GM12878 (cell line): ENCODE data around the gene NPAS3.

Experiments
- ATF7 ChIP-seq: fragments of 450-650 bp; IDR thresholded peaks from 2 replicates; pipeline ENCODE4 v1.6.1; 2016; ENCODE audit warnings: low read depth, mild to moderate bottlenecking
- BHLHE40 ChIP-seq, 2 experiments: fragments of 450-650 bp in 1 of 2; IDR thresholded peaks; 2 replicates each; pipeline ENCODE4 v1.6.1; 2011 to 2017; ENCODE audit warnings: low read depth in 2 of 2, borderline replicate concordance in 1 of 2, improper control_type of control experiment in 1 of 2, low read length in 1 of 2, mild to moderate bottlenecking in 1 of 2
- CHD2 ChIP-seq: IDR thresholded peaks from 2 replicates; pipeline ENCODE4 v1.6.1; 2011; ENCODE audit warnings: low read depth, low read length, improper control_type of control experiment, borderline replicate concordance
- CTCF ChIP-seq, 3 experiments: IDR thresholded peaks in 2 of 3; conservative IDR thresholded peaks in 1 of 3; 2 replicates each; pipeline ENCODE4 v1.5.1; 2011; ENCODE audit warnings: low read depth in 3 of 3, low read length in 3 of 3, mild to moderate bottlenecking in 3 of 3, control low read depth in 2 of 3, moderate library complexity in 2 of 3, inconsistent platforms in 1 of 3, mixed read lengths in 1 of 3; ENCODE audit not compliant: control insufficient read depth in 2 of 3, insufficient read depth in 1 of 3; ENCODE audit errors: extremely low read depth in 1 of 3
- EP300 ChIP-seq, 2 experiments: fragments of 150-350 bp in 1 of 2; IDR thresholded peaks; 2 replicates each; pipeline ENCODE4 v1.6.1; 2011 to 2012; ENCODE audit warnings: low read depth in 2 of 2, low read length in 2 of 2, borderline replicate concordance in 1 of 2, improper control_type of control experiment in 1 of 2, inconsistent platforms in 1 of 2; ENCODE audit not compliant: control insufficient read depth in 1 of 2
- ETV6 ChIP-seq, 2 experiments: fragments of 450-650 bp in 1 of 2; IDR thresholded peaks in 1 of 2; conservative IDR thresholded peaks in 1 of 2; 2 replicates each; pipeline ENCODE4 v1.6.1; 2014; ENCODE audit warnings: antibody characterized with exemption in 1 of 2, borderline replicate concordance in 1 of 2, low read depth in 1 of 2, mild to moderate bottlenecking in 1 of 2, moderate library complexity in 1 of 2
- PKNOX1 ChIP-seq: fragments of 450-650 bp; IDR thresholded peaks from 2 replicates; pipeline ENCODE4 v1.6.1; 2016; ENCODE audit warnings: mild to moderate bottlenecking
- POLR2A ChIP-seq: IDR thresholded peaks from 2 replicates; pipeline ENCODE4 v1.6.1; 2011; ENCODE audit warnings: low read depth, mild to moderate bottlenecking, low read length
- SPI1 ChIP-seq: IDR thresholded peaks from 2 replicates; pipeline ENCODE4 v1.6.1; 2011; ENCODE audit warnings: low read depth, mild to moderate bottlenecking, low read length, moderate library complexity, borderline replicate concordance; ENCODE audit not compliant: insufficient read depth
- SREBF2 ChIP-seq: IDR thresholded peaks from 2 replicates; pipeline ENCODE4 v1.6.1; 2012; ENCODE audit warnings: mild to moderate bottlenecking, low read length
- ZBTB33 ChIP-seq: fragments of 450-650 bp; IDR thresholded peaks from 2 replicates; pipeline ENCODE4 v1.6.1; 2017; ENCODE audit warnings: mild to moderate bottlenecking
- ZSCAN29 ChIP-seq: fragments of 450-650 bp; IDR thresholded peaks from 2 replicates; pipeline ENCODE4 v1.6.1; 2017; ENCODE audit warnings: mild to moderate bottlenecking, moderate library complexity

GRCh38 chr14:33505266-33505962 lies 566.7 kb downstream of the NPAS3 start:
- TF ChIP-seq EP300 (IDR thresholded peaks at IDR 0.05; ENCODE audit: borderline replicate concordance in 1 of 2, control insufficient read depth in 1 of 2, low read depth in 2 of 2, low read length in 2 of 2) (no peak), CTCF (IDR thresholded peaks at IDR 0.05 in 2 of 3, conservative IDR thresholded peaks at IDR 0.05 in 1 of 3; ENCODE audit: control insufficient read depth in 2 of 3, extremely low read depth in 1 of 3, insufficient read depth in 1 of 3, low read depth in 3 of 3, low read length in 3 of 3) (no peak), POLR2A (no peak), ZBTB33 (no peak), ATF7 (no peak), SREBF2 (no peak), ETV6 (conservative IDR thresholded peaks at IDR 0.05 in 1 of 2, IDR thresholded peaks at IDR 0.05 in 1 of 2; ENCODE audit: borderline replicate concordance in 1 of 2, low read depth in 1 of 2) (no peak), SPI1 (no peak), ZSCAN29 (no peak), PKNOX1 (no peak), CHD2 (no peak), BHLHE40 (IDR thresholded peaks at IDR 0.05; ENCODE audit: borderline replicate concordance in 1 of 2, low read depth in 2 of 2, low read length in 1 of 2) (no peak)
